Hepatocyte (in vitro differentiated cells): Measurements from ENCODE around the gene WNT7B.

Source experiments
- EZH2 ChIP-seq: fragments of 200-600 bp; sonication (generic); IDR thresholded peaks from 2 replicates; pipeline ENCODE4 v1.6.1; 2016; ENCODE audit warnings: antibody characterized with exemption, mild to moderate bottlenecking, borderline replicate concordance
- EZH2phosphoT487 ChIP-seq: fragments of 200-600 bp; sonication (generic); IDR thresholded peaks from one replicate; pipeline ENCODE4 v1.6.1; 2018; ENCODE audit warnings: antibody characterized with exemption, mild to moderate bottlenecking, low read depth, moderate library complexity; ENCODE audit not compliant: unreplicated experiment, severe bottlenecking
- TF ChIP-seq, protein P1 (sequence below): fragments of 200-600 bp; sonication (generic); IDR thresholded peaks from 2 replicates; pipeline ENCODE4 v1.5.1; 2016; ENCODE audit warnings: antibody characterized with exemption, mild to moderate bottlenecking; ENCODE audit not compliant: poor library complexity

GRCh38 chr22:46007848-46008261, 30.9 kb upstream of the WNT7B start:
- TF ChIP-seq EZH2 (no peak), EZH2phosphoT487 (no peak)
- TF ChIP-seq, protein P1, sequence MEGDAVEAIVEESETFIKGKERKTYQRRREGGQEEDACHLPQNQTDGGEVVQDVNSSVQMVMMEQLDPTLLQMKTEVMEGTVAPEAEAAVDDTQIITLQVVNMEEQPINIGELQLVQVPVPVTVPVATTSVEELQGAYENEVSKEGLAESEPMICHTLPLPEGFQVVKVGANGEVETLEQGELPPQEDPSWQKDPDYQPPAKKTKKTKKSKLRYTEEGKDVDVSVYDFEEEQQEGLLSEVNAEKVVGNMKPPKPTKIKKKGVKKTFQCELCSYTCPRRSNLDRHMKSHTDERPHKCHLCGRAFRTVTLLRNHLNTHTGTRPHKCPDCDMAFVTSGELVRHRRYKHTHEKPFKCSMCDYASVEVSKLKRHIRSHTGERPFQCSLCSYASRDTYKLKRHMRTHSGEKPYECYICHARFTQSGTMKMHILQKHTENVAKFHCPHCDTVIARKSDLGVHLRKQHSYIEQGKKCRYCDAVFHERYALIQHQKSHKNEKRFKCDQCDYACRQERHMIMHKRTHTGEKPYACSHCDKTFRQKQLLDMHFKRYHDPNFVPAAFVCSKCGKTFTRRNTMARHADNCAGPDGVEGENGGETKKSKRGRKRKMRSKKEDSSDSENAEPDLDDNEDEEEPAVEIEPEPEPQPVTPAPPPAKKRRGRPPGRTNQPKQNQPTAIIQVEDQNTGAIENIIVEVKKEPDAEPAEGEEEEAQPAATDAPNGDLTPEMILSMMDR: no peak
